ENCODE measurements around the gene ZNF280A.

DNA sequence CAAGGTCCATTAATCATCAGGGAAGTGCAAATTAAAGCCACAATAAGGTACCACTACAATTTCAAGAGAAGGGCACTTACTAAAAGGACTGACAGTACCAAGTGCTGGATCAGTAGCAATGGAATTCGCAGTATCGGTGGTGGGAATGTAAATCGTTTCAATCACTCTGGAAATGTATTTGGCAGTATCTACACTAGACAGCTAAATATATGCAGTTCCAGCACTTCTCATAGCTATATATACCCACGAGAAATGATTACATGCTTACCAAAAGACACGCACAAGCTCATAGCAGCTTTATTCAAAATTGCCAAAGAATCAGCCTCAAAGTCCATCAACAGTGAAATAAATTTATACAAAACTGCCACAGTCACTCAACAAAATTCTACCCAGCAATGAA, 7.1 kb downstream of the ZNF280A start:
- TF ChIP-seq CTCF (IDR thresholded peaks at IDR 0.05) (no peak), POLR2A (IDR thresholded peaks at IDR 0.05) (no peak)
